HUES48 (cell line): ENCODE measurements around the gene IL12RB1.
"Not testable (repeated sequence)": the region's sequence is repeated elsewhere in the genome, so short reads cannot be mapped to it uniquely, and the experiment has no call there.

Experiments
- H3K27ac ChIP-seq: one replicate; pipeline ENCODE4 v1.7.0; 2013; ENCODE audit warnings: low read depth, low read length, inconsistent platforms
- H3K27me3 ChIP-seq: 2 replicates; pipeline ENCODE4 v1.6.1; 2013; ENCODE audit warnings: mild to moderate bottlenecking, low read length; ENCODE audit not compliant: control insufficient read depth, insufficient read depth
- H3K36me3 ChIP-seq: 2 replicates; pipeline ENCODE4 v1.6.1; 2013; ENCODE audit warnings: low read length; ENCODE audit not compliant: control insufficient read depth, insufficient read depth
- H3K4me1 ChIP-seq: 2 replicates; pipeline ENCODE4 v1.6.1; 2013; ENCODE audit warnings: mild to moderate bottlenecking, low read length; ENCODE audit not compliant: control insufficient read depth, insufficient read depth
- H3K4me3 ChIP-seq: 2 replicates; pipeline ENCODE4 v1.5.1; 2013; ENCODE audit warnings: mild to moderate bottlenecking, low read depth, low read length
- H3K9ac ChIP-seq: 2 replicates; pipeline ENCODE4 v1.6.1; 2013; ENCODE audit warnings: mild to moderate bottlenecking, low read depth, low read length, moderate library complexity
- H3K9me3 ChIP-seq: 2 replicates; pipeline ENCODE4 v1.6.1; 2013; ENCODE audit warnings: low read length; ENCODE audit not compliant: control insufficient read depth, insufficient read depth

The IL12RB1 gene

DNA sequence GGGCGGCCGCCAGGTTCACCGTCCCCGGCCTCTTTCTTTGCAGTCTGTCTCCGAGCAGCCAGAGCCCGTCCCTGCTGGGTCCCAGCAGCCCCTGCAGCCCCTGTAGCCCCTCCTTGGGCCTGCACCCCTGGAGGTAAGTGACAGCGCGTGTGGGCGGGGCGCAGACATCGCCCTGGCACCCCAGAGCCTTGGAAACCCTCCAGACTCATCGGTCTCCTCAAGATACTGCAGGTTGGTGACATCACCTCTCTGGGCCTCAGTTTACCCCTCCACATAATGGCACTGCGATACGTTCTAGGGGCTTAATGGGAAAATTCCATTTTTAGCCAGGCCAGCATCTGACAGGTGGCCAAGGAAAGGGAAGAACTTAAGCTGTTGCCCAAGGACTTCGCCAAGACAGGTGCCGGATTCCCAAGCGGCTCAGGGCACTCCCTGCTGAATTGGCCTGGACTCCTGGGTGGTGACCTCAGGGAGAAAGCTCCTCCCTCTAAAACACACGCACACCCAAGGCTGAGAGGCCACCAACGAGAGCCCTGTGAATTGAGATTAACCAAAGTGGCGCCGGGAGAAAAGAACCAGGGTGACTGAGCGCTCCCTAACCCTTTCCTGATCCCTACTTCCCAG lies 24.0 kb upstream of the IL12RB1 start:
- Histone ChIP-seq H3K27ac (no peak overlapping the region), H3K36me3 (no peaks in the 10 kb centered on the region), H3K9ac (no peak overlapping the region), H3K4me1 (peaks cover 6% of the 10 kb centered on the region; the same call in 1 of the 2 replicates), H3K4me3 (peak overlapping the region; percentile 71), H3K27me3 (peaks cover 20% of the 10 kb centered on the region), H3K9me3 (no peaks in the 10 kb centered on the region)

DNA sequence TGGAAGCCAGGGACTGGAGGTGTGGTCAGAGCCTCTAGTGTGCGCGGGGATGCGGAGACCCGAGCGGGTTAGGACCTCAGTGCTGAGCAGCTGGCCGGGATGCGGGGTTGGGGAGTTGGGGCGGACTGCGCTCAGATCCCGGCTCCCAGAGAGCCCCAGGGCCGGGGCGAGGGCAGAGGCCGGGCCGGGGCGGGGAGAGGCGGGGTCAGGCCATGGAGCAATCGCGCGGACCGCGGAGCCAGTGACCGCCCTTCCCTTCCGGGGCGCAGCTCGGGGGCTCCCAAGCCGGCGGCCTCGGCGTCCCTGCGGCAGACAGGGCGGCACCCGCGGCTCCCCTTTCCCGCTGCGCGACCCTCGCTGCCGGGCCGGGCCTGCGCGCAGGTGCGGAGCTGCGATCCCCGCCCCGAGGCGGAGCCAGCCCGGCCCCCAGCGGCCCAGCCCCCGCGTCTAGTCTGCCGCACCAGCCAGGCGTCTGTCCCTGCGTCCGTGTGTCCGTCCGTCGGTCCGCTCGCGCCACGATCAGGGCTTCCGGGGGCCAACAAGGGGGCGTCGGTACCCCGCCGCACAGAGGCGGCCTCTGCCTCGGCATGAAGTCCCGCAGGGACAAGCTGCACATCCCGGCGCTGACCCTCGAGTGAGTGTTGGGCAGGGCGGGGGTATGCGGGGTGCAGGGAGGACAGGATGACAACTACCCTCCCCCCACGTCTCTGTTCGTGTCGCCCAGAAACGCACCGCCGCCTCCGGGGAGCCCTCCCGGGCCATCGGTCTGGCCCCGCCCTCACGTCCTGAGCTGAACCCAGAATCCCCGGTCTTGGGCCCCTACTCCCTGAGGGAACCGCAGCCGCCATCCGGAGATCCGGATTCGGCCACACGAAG lies 23.2 kb upstream of the IL12RB1 start:
- Histone ChIP-seq H3K27me3 (peaks cover 20% of the 10 kb centered on the region), H3K36me3 (no peaks in the 10 kb centered on the region), H3K27ac (no peak overlapping the region), H3K4me1 (peaks cover 6% of the 10 kb centered on the region; the same call in 1 of the 2 replicates), H3K9ac (no peak overlapping the region), H3K4me3 (peak overlapping the region; percentile 71), H3K9me3 (no peaks in the 10 kb centered on the region)

DNA sequence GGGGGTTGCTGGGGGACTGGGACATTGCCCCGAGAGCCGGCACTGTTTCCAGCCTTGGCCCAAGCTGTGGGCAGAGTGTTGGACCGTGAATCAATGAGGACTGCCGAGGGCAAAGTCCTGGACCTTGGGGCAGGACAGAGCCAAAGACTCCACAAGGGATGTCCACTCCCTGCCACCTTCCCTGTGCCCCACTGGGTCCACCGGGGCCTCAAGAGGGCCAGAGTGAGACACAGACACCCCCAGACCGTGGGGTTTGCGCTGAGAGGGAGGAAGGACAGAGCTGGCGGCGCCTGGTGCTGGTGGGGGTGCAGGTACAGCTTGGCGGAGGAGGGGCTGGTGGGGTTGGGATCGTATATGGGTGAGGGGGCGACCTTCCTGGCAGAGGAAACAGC lies 22.6 kb upstream of the IL12RB1 start:
- H3K27me3 ChIP-seq: peaks cover 20% of the 10 kb centered on the region
- H3K9ac ChIP-seq: no peak overlapping the region
- H3K4me3 ChIP-seq: peak overlapping the region; percentile 71
- H3K9me3 ChIP-seq: no peaks in the 10 kb centered on the region
- peaks cover 6% of the 10 kb centered on the region; the same call in 1 of the 2 replicates for H3K4me1 ChIP-seq
- H3K27ac ChIP-seq: no peak overlapping the region
- no peaks in the 10 kb centered on the region for H3K36me3 ChIP-seq

DNA sequence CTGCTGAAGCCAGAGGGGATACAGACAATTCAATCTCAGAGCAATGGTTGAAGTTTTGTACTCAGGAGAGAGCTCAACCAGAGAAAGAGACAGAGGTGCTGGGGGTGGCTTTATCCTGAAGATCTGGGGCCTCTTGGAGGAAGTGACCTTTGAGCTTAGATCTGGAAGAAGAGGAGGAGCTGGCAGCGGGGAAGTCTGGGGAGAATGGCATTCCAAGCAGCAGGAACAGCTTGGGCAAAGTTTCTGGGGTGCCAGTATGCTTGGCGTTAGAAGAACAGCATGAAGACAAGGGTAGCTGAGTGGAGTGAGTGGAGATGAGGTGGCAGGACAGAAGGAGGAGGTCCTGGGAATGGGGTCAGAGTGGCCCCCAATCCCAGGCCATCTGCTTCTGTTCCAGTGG lies 22.2 kb upstream of the IL12RB1 start:
- peaks cover 6% of the 10 kb centered on the region; the same call in 1 of the 2 replicates for H3K4me1 ChIP-seq
- H3K27ac ChIP-seq: no peak overlapping the region
- peaks cover 20% of the 10 kb centered on the region for H3K27me3 ChIP-seq
- no peak overlapping the region for H3K9ac ChIP-seq
- H3K36me3 ChIP-seq: no peaks in the 10 kb centered on the region
- H3K9me3 ChIP-seq: no peaks in the 10 kb centered on the region
- no peak overlapping the region for H3K4me3 ChIP-seq

GRCh38 chr19:18107235-18107634 lies 20.5 kb upstream of the IL12RB1 start:
- Histone ChIP-seq H3K36me3 (no peaks in the 10 kb centered on the region), H3K4me3 (no peak overlapping the region), H3K9me3 (no peaks in the 10 kb centered on the region), H3K27ac (no peak overlapping the region), H3K27me3 (peaks cover 20% of the 10 kb centered on the region), H3K9ac (no peak overlapping the region), H3K4me1 (peaks cover 6% of the 10 kb centered on the region; the same call in 1 of the 2 replicates)

DNA sequence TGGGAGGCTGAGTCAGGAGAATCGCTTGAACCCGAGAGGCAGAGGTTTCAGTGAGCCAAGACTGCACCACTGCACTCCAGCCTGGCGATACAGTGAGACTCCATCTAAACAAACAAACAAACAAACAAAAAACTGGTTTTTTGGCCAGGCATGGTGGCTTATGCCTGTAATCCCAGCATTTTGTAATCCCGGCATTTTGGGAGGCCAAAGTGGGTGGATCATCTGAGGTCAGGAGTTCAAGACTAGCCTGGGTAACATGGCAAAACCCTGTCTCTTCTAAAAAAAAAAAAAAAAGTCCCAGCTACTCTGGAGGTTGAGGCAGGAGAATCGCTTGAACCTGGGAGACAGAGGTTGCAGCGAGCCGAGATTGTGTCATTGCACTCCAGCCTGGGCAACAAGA lies 18.5 kb upstream of the IL12RB1 start:
- H3K27ac ChIP-seq, H3K9ac ChIP-seq, H3K4me3 ChIP-seq, H3K9me3 ChIP-seq, H3K36me3 ChIP-seq, H3K4me1 ChIP-seq: not testable (repeated sequence)
- peaks cover 14% of the 10 kb centered on the region for H3K27me3 ChIP-seq

DNA sequence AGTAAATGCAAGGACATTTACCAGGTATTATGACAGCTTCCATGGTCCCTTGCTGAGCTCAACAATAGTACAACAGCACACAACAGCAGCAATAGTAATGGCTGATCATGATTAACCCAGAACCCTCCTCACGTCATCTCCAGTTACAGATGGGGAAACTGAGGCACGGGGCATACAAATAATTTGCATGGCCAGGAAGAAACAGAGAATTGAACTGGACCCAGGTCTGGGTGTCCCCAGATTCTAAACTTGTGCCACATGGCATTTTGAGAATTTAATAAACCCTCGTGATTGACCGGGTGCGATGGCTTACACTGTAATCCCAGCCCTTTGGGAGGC lies 18.0 kb upstream of the IL12RB1 start:
- Histone ChIP-seq H3K27ac (peak overlapping the region; percentile 26), H3K4me3 (peak overlapping the region; percentile 67), H3K36me3 (no peaks in the 10 kb centered on the region), H3K27me3 (peaks cover 14% of the 10 kb centered on the region), H3K9ac (no peak overlapping the region), H3K9me3 (no peaks in the 10 kb centered on the region), H3K4me1 (peaks cover 2% of the 10 kb centered on the region; the same call in 1 of the 2 replicates)

DNA sequence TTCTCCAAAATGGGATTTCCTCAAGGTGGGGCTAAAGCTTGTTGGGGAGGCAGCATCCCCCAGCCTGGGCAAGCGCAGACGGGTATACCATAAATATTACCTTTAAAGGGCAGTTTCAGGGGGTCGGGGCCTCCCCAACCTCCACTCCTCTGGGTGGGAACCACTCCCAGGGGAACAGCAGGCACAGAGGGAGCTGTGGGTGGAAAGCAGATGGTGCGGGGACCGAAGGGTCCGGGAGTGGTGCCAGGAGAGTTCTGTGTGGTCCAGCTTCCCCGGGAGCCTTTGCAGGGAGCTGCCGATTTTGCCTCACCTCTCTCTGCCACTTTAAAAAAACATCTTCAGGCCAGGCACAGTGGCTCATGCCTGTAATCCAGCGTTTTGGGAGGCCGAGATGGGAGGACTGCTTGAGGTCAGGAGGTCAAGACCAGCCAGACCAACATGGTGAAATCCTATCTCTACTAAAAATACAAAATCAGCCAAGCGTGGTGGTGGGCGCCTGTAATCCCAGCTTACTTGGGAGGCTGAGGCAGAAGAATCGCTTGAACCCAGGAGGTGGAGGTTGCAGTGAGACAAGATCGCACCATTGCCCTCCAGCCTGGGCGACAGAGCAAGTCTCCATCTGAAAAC lies 16.3 kb upstream of the IL12RB1 start:
- Histone ChIP-seq H3K9me3 (no peaks in the 10 kb centered on the region), H3K4me3 (no peak overlapping the region), H3K4me1 (peaks cover 5% of the 10 kb centered on the region; the same call in 1 of the 2 replicates), H3K9ac (no peak overlapping the region), H3K27me3 (peaks cover 8% of the 10 kb centered on the region), H3K36me3 (no peaks in the 10 kb centered on the region), H3K27ac (no peak overlapping the region)

DNA sequence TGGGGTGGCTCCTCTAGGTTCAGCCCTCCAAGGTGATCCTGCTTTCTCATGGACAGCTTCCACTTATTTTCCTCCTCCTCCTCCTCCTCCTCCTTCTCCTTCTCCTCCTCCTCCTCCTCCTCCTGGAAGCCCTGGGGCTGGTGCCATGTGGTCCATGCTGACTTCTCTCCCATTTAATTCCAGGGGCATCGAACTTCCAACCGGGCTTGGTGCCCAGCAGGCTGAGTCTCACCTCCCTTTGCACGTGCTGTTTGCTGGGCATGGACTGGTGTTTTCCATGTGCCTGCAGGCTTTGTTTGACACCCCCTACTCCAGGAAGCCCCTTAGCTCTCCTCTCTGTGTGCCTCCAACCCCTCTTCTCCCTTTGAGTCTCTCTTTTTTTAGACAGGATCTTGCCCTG lies 14.5 kb upstream of the IL12RB1 start:
- H3K27ac ChIP-seq: no peak overlapping the region

GRCh38 chr19:18100710-18101109 lies 14.0 kb upstream of the IL12RB1 start:
- Histone ChIP-seq H3K36me3 (no peaks in the 10 kb centered on the region), H3K9ac (no peak overlapping the region), H3K4me1 (peaks cover 8% of the 10 kb centered on the region; the same call in 1 of the 2 replicates), H3K4me3 (no peak overlapping the region), H3K27ac (no peak overlapping the region), H3K27me3 (peaks cover 10% of the 10 kb centered on the region), H3K9me3 (no peaks in the 10 kb centered on the region)

More for the DNA sequence above, 14.5 kb upstream of the IL12RB1 start:
- H3K9me3 ChIP-seq: no peaks in the 10 kb centered on the region
- H3K4me1 ChIP-seq: peaks cover 8% of the 10 kb centered on the region; the same call in 1 of the 2 replicates
- H3K27me3 ChIP-seq: peaks cover 10% of the 10 kb centered on the region
- no peak overlapping the region for H3K4me3 ChIP-seq
- no peaks in the 10 kb centered on the region for H3K36me3 ChIP-seq
- no peak overlapping the region for H3K9ac ChIP-seq

GRCh38 chr19:18099623-18099995 lies 12.9 kb upstream of the IL12RB1 start:
- Histone ChIP-seq H3K9me3 (no peaks in the 10 kb centered on the region), H3K9ac (no peak overlapping the region), H3K27me3 (peaks cover 10% of the 10 kb centered on the region), H3K4me1 (peaks cover 8% of the 10 kb centered on the region; the same call in 1 of the 2 replicates), H3K36me3 (no peaks in the 10 kb centered on the region), H3K4me3 (no peak overlapping the region), H3K27ac (no peak overlapping the region)
